ENCODE measurements around the gene CCNO. TPM values are rescaled to one million over a fixed set of nuclear protein-coding genes. Genes with fewer than 3 reads are reported as not detected.

Gene CCNO
- total and polyA plus RNA-seq, 10 of the 15 experiments (the other 5 are each of a cell fraction or from before 2014, with no cell fraction given), result 0.05 TPM; not detected in 9

DNA sequence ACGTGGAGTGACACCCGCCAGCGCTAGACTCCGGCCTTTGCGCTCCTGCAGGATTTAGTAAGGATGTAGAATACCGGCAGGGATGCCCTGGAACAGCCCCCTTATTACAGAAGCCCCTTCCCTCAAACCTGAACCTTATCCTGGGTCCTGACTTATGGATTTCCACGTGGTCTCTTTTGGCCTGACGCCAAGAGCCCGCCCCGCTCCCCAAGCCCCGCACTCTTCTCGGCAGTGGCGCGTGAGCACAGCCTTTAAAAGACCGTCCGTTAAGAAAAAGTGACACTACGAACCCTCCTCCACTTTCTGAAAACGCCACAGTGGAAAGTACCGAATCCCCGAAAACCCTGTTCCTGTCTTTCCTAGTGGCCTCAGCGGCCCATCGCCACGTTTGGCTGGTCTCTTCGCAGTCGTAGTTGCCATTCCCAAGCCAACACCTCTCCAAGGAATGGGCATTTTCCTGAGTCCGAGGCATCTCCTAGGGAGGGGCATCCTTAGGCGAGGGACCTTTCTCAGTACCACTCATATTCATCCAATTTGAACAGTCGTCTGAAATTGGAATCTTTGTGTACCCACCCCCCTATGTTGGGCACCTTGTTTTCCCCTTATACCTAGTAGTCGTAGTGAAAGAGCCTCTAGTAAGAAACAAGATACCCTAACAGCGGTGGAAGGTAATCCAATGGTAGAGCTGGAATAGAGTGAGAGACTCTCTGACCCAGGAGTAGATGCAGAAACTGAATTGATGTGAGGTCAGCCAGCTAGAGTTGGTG, 5.6 kb downstream of the CCNO start:
- BruUV-seq (replicated peaks), result no TSS peak
- ChIA-PET POLR2A (no interaction called here), SMC1A (ENCODE audit: uncharacterized antibody, unreplicated experiment) (interaction anchor here (0.6 kb wide), 1 partner anchor 75 kb away, joined by 3 read pairs; no protein-coding TSS in a partner anchor), RAD21 (ENCODE audit: unreplicated experiment) (no interaction called here), CTCF (no interaction called here)
- peak overlapping the region; percentile 26; the same call in 1 of the 2 replicates for H3K4me3 ChIP-seq
- H2AFZ ChIP-seq (ENCODE audit: control insufficient read depth, low read depth, low read length), result no peak overlapping the region
- H3K79me2 ChIP-seq (ENCODE audit: control insufficient read depth, insufficient read depth, low read length), result no peaks in the 10 kb centered on the region
- H4K20me1 ChIP-seq (ENCODE audit: control insufficient read depth, insufficient read depth), result no peaks in the 10 kb centered on the region; the same call in 1 of the 2 replicates
- H3K36me3 ChIP-seq (ENCODE audit: control insufficient read depth in 2 of 2, insufficient read depth in 2 of 2, low read length in 1 of 2), result no peaks in the 10 kb centered on the region
- intact Hi-C loops (cut with micrococcal nuclease; ENCODE audit: unreplicated experiment) (loop anchor here (5.0 kb wide), 1 partner anchor 464 kb away; no protein-coding TSS in a partner anchor), in situ Hi-C loops (cut with MboI) (no loop called here)
- TF ChIP-seq SREBF2 (IDR thresholded peaks at IDR 0.05; ENCODE audit: low read length) (no peak), JUNB (IDR thresholded peaks at IDR 0.05) (no peak), CBX3 (IDR thresholded peaks at IDR 0.05; ENCODE audit: borderline replicate concordance, low read depth) (no peak), MTA2 (IDR thresholded peaks at IDR 0.05; ENCODE audit: low read depth) (no peak), IKZF1 (conservative IDR thresholded peaks at IDR 0.05) (no peak), IRF4 (IDR thresholded peaks at IDR 0.05; ENCODE audit: low read depth, low read length) (no peak)
- TF ChIP-seq, protein P1, sequence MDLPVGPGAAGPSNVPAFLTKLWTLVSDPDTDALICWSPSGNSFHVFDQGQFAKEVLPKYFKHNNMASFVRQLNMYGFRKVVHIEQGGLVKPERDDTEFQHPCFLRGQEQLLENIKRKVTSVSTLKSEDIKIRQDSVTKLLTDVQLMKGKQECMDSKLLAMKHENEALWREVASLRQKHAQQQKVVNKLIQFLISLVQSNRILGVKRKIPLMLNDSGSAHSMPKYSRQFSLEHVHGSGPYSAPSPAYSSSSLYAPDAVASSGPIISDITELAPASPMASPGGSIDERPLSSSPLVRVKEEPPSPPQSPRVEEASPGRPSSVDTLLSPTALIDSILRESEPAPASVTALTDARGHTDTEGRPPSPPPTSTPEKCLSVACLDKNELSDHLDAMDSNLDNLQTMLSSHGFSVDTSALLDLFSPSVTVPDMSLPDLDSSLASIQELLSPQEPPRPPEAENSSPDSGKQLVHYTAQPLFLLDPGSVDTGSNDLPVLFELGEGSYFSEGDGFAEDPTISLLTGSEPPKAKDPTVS (IDR thresholded peaks at IDR 0.05; ENCODE audit: low read depth, low read length), result no peak
- TF ChIP-seq, protein P2, sequence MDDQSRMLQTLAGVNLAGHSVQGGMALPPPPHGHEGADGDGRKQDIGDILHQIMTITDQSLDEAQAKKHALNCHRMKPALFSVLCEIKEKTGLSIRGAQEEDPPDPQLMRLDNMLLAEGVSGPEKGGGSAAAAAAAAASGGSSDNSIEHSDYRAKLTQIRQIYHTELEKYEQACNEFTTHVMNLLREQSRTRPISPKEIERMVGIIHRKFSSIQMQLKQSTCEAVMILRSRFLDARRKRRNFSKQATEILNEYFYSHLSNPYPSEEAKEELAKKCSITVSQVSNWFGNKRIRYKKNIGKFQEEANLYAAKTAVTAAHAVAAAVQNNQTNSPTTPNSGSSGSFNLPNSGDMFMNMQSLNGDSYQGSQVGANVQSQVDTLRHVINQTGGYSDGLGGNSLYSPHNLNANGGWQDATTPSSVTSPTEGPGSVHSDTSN (IDR thresholded peaks at IDR 0.05; ENCODE audit: insufficient replicate concordance, low read depth, low read length), result no peak
- no peak overlapping the region for H3K27ac ChIP-seq (ENCODE audit: control insufficient read depth, insufficient read depth)
- DNase-seq (ENCODE audit: low read depth, low spot score) (no peak), FAIRE-seq (no peak), ATAC-seq (no peak)
- no peak overlapping the region for H3K9ac ChIP-seq (ENCODE audit: control insufficient read depth, insufficient read depth, low read length)
- H3K27me3 ChIP-seq (replicated peaks in 1 of 2; ENCODE audit: control insufficient read depth in 2 of 2, insufficient read depth in 2 of 2, low read length in 1 of 2), result peaks cover 44 to 47% of the 10 kb centered on the region in 2 experiments
- H3K4me2 ChIP-seq (ENCODE audit: control insufficient read depth, insufficient read depth), result peak overlapping the region; percentile 90
- H3K9me3 ChIP-seq (replicated peaks; ENCODE audit: control insufficient read depth, insufficient read depth, low read length), result no peaks in the 10 kb centered on the region; the same call in 2 of the 3 replicates
- 23% methylated on average over 30 of the region's 30 CpGs for WGBS (ENCODE audit: insufficient coverage, insufficient replicate concordance, low lambda C conversion rate, missing lambda C conversion rate)
- H3K4me1 ChIP-seq (ENCODE audit: control insufficient read depth, insufficient read depth, low read length), result peaks cover 21% of the 10 kb centered on the region

Data from GM12878 (cell line).